Adrenal gland (tissue), 5 donors: ENCODE data around the gene CPNE4.

Source experiments
- POLR2A ChIP-seq, 2 donors: fragments of 450-650 bp; IDR thresholded peaks; one replicate each; pipeline ENCODE4 v1.6.1; 2017; ENCODE audit warnings: antibody characterized with exemption in 2 of 2, mild to moderate bottlenecking in 2 of 2, moderate library complexity in 1 of 2
- TF ChIP-seq, protein P1 (sequence below), 6 experiments: fragments of 450-650 bp in 4 of 6; fragments of 200-600 bp in 2 of 6; sonication (generic) in 1 of 6; IDR thresholded peaks; 1 replicate in 5 of 6; 2 replicates in 1 of 6; pipeline versions ENCODE4 v1.5.1 to v1.8.0; 2016 to 2021; ENCODE audit warnings: antibody characterized with exemption in 6 of 6, mild to moderate bottlenecking in 2 of 6, moderate library complexity in 1 of 6
- donor health status: DM: no; HTN: no; CAD: no.

DNA sequence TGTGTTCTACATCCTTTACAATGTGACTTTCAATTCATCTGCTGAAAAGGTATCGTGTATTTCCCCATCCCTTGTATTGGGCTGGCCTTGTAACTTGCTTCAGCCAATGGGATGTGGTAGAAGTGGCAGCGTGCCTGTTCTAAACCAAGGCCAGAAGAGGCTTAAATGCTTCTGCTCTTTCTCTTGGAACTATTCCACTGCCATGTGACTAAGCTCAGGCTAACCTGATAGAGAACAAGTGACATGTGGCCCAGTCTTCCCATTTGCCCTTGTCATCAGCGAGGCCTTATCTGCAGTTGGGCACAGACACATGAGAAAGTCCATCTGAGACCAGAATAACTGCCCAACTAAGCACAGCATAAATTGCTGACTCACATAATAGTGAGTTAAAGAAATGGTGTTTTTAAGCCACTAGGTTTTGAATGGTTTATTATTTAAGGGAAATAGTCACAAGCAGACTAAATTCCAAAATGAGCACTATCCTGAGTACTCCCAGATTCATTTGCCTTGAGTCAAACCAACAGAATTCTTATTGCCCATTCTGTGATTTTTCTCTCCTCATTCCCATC, 230.2 kb downstream of the CPNE4 start:
- TF ChIP-seq, protein P1, sequence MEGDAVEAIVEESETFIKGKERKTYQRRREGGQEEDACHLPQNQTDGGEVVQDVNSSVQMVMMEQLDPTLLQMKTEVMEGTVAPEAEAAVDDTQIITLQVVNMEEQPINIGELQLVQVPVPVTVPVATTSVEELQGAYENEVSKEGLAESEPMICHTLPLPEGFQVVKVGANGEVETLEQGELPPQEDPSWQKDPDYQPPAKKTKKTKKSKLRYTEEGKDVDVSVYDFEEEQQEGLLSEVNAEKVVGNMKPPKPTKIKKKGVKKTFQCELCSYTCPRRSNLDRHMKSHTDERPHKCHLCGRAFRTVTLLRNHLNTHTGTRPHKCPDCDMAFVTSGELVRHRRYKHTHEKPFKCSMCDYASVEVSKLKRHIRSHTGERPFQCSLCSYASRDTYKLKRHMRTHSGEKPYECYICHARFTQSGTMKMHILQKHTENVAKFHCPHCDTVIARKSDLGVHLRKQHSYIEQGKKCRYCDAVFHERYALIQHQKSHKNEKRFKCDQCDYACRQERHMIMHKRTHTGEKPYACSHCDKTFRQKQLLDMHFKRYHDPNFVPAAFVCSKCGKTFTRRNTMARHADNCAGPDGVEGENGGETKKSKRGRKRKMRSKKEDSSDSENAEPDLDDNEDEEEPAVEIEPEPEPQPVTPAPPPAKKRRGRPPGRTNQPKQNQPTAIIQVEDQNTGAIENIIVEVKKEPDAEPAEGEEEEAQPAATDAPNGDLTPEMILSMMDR (IDR thresholded peaks at IDR 0.05), result no peak
- no peak for TF ChIP-seq POLR2A (IDR thresholded peaks at IDR 0.05)
